Astrocyte (in vitro differentiated cells and primary cell): ENCODE results near the gene ANO7.

Experiments
- CTCF ChIP-seq: IDR thresholded peaks from 2 replicates; pipeline ENCODE4 v1.5.1; 2011; ENCODE audit warnings: low read depth, mild to moderate bottlenecking, inconsistent platforms, low read length, moderate library complexity; ENCODE audit not compliant: insufficient read depth
- EZH2 ChIP-seq: IDR thresholded peaks from 2 replicates; pipeline ENCODE4 v1.6.1; 2012; ENCODE audit warnings: mild to moderate bottlenecking, low read length, inconsistent platforms; ENCODE audit not compliant: insufficient read depth

GRCh38 chr2:241190291-241190981 lies 2.0 kb downstream of the ANO7 start:
- no peak for TF ChIP-seq CTCF
- TF ChIP-seq EZH2 = no peak
